K562 (cell line): ENCODE results near the gene CAPN7. TPM values are rescaled to one million over a fixed set of nuclear protein-coding genes. Genes with fewer than 3 reads are reported as not detected.

Source experiments
- ATAC-seq: fragments of 200-7000 bp; cut with Tn5 transposase; 3 replicates; pipeline ENCODE4 v1.9.1; 2020; ENCODE audit warnings: moderate library complexity
- BruUV-seq: library from RNA; stranded (reverse); fragments of 400-500 nt; replicated peaks from 2 replicates; lab custom pipeline; 2021; lab: Mats Ljungman, UMichigan
- CTCF ChIA-PET: fragments of 300-600 bp; formaldehyde crosslinking; extraction: SDS; loops from one replicate; lab custom pipeline; 2021; ENCODE audit warnings: low intra/inter-chr PET ratio; lab: Yijun Ruan, JAX
- POLR2A ChIA-PET: fragments of 300-600, 350-650 bp; sonication (Branson Sonifier 250); formaldehyde crosslinking; extraction: SDS; loops from one replicate; lab custom pipeline; 2021; ENCODE audit warnings: antibody characterized with exemption, inconsistent platforms; lab: Yijun Ruan, JAX
- DNase-seq, 4 experiments: peaks; one replicate each; pipeline versions ENCODE4 v3.0.0 to v3.0.0-alpha.2; 2011 to 2018; ENCODE audit warnings: low spot score in 3 of 4, mixed read lengths in 3 of 4; ENCODE audit errors: extremely low read depth in 1 of 4
- FAIRE-seq: peaks from 2 replicates; lab custom pipeline; 2011; peaks lifted over from hg19 to GRCh38; lab: Jason Lieb, UNC
- H2AFZ ChIP-seq: 2 replicates; pipeline ENCODE4 v1.6.0; 2011; ENCODE audit warnings: low read depth, low read length, control low read depth, inconsistent platforms
- H3K27ac ChIP-seq: fragments of 200-600 bp; 3 replicates; pipeline ENCODE4 v1.8.0; 2011; ENCODE audit warnings: low read depth, mild to moderate bottlenecking, control low read depth, inconsistent platforms, low read length, moderate library complexity, mixed read lengths; ENCODE audit errors: extremely low read depth
- H3K27me3 ChIP-seq, 2 experiments: fragments of 300-600 bp in 1 of 2; 2 replicates in 1 of 2; 3 replicates in 1 of 2; pipeline versions ENCODE4 v1.6.0 to v1.8.0; 2011; ENCODE audit warnings: inconsistent platforms in 2 of 2, low read length in 2 of 2, mild to moderate bottlenecking in 1 of 2, mixed read lengths in 1 of 2, moderate library complexity in 1 of 2; ENCODE audit not compliant: control insufficient read depth in 2 of 2, insufficient read depth in 2 of 2
- H3K36me3 ChIP-seq: fragments of 300-600 bp; 3 replicates; pipeline ENCODE4 v1.8.0; 2011; ENCODE audit warnings: mild to moderate bottlenecking, low read length, inconsistent platforms; ENCODE audit not compliant: control insufficient read depth, insufficient read depth
- H3K4me1 ChIP-seq, 2 experiments: fragments of 200-600 bp in 1 of 2; replicated peaks in 1 of 2; 2 replicates in 1 of 2; 3 replicates in 1 of 2; pipeline versions ENCODE4 v1.5.1 to v1.8.0; 2011; ENCODE audit warnings: inconsistent platforms in 2 of 2, low read length in 2 of 2, mild to moderate bottlenecking in 1 of 2, mixed read lengths in 1 of 2, moderate library complexity in 1 of 2; ENCODE audit not compliant: control insufficient read depth in 2 of 2, insufficient read depth in 2 of 2
- H3K4me2 ChIP-seq: 2 replicates; pipeline ENCODE4 v1.6.1; 2011; ENCODE audit warnings: low read length, control low read depth, inconsistent platforms, mixed read lengths; ENCODE audit not compliant: insufficient read depth
- H3K4me3 ChIP-seq: fragments of 200-600 bp; sonication (generic), shearing (Covaris generic); 2 replicates; pipeline ENCODE4 v1.5.1; 2016; ENCODE audit warnings: control low read depth, inconsistent platforms
- H3K79me2 ChIP-seq: fragments of 200-600 bp; 3 replicates; pipeline ENCODE4 v1.8.0; 2011; ENCODE audit warnings: low read length, inconsistent platforms; ENCODE audit not compliant: control insufficient read depth, insufficient read depth
- H3K9ac ChIP-seq, 2 experiments: 2 replicates each; pipeline versions ENCODE4 v1.6.0 to v1.6.1; 2011; ENCODE audit warnings: low read depth in 2 of 2, low read length in 2 of 2, control low read depth in 1 of 2, inconsistent platforms in 1 of 2, mild to moderate bottlenecking in 1 of 2, mixed read lengths in 1 of 2; ENCODE audit not compliant: insufficient read depth in 1 of 2
- H3K9me1 ChIP-seq: one replicate; pipeline ENCODE4 v1.6.0; 2011; ENCODE audit warnings: inconsistent platforms, mild to moderate bottlenecking, low read length, moderate library complexity; ENCODE audit not compliant: control insufficient read depth, insufficient read depth
- H3K9me3 ChIP-seq: replicated peaks from 2 replicates; pipeline ENCODE4 v1.5.1; 2011; ENCODE audit warnings: low read depth, low read length, inconsistent platforms; ENCODE audit not compliant: control insufficient read depth, insufficient read depth
- H4K20me1 ChIP-seq: replicated peaks from 2 replicates; pipeline ENCODE4 v1.6.1; 2011; ENCODE audit warnings: low read length, inconsistent platforms, mixed read lengths; ENCODE audit not compliant: control insufficient read depth, insufficient read depth
- CC2D1A ChIP-seq: fragments of 450-650 bp; IDR thresholded peaks from 2 replicates; pipeline ENCODE4 v1.6.1; 2017; ENCODE audit warnings: mild to moderate bottlenecking
- FOXJ2 ChIP-seq: fragments of 200-800 bp; sonication (Bioruptor generic); IDR thresholded peaks from 2 replicates; pipeline ENCODE4 v1.6.1; 2016; ENCODE audit warnings: missing genetic modification characterization, missing compliant biosample characterization
- FOXK1 ChIP-seq: sonication (generic); formaldehyde crosslinking; IDR thresholded peaks from 2 replicates; pipeline ENCODE4 v1.8.0; 2022; ENCODE audit warnings: missing genetic modification reagents, mild to moderate bottlenecking, borderline replicate concordance
- HMG20B ChIP-seq: fragments of 250-450 bp; sonication (Bioruptor Pico); IDR thresholded peaks from 2 replicates; pipeline ENCODE4 v1.5.0; 2021; ENCODE audit warnings: mild to moderate bottlenecking
- MECOM ChIP-seq: fragments of 250-450 bp; sonication (Bioruptor Pico); IDR thresholded peaks from 2 replicates; pipeline ENCODE4 v1.8.0; 2022; ENCODE audit warnings: inconsistent platforms
- WHSC1 ChIP-seq: IDR thresholded peaks from one replicate; pipeline ENCODE4 v1.6.1; 2012; ENCODE audit warnings: low read length, control low read depth, inconsistent platforms
- ZNF282 ChIP-seq: sonication (generic); formaldehyde crosslinking; IDR thresholded peaks from 2 replicates; pipeline ENCODE4 v1.8.1; 2023; ENCODE audit warnings: missing genetic modification reagents
- WGBS: fragments of 100-300 bp; shearing (Covaris generic); methylation state at CpG from one replicate; pipeline ENCODE4 v1.1.6; 2016; ENCODE audit warnings: low coverage, mixed read lengths; ENCODE audit not compliant: insufficient coverage; ENCODE audit errors: missing lambda C conversion rate; 5-methylcytosine and 5-hydroxymethylcytosine counted together
- in situ Hi-C: fragments of 300-500 bp; cut with MboI; formaldehyde crosslinking; loops from 4 replicates; pipeline ENCODE4 v1.15.0; 2018; ENCODE audit warnings: inconsistent platforms, mixed read lengths
- intact Hi-C: fragments of 100-400 bp; cut with micrococcal nuclease; formaldehyde crosslinking; loops from 2 replicates; pipeline ENCODE4 v1.14.2; 2022
- polyA plus RNA-seq, 8 experiments: library from polyadenylated mRNA; depleted of rRNA in 4 of 8; stranded (reverse) in 5 of 8; unstranded in 3 of 8; fragments of >200 nt; fragmentation: Nextera tagmentation in 2 of 8; fragmentation: Illumina TruSeq in 1 of 8; extraction: Ambion mirVana in 2 of 8; extraction: Trizol in 1 of 8; gene quantifications; 2 replicates each; pipeline versions ENCODE4 v1.2.1 to v1.2.3, GENCODE V29; 2011 to 2014; ENCODE audit warnings: inconsistent platforms in 1 of 8, missing spikeins in 1 of 8
- total RNA-seq, 7 experiments: library from RNA; depleted of rRNA in 6 of 7; stranded (reverse); fragments of >200 nt in 6 of 7; fragmentation: Illumina TruSeq in 2 of 7; extraction: Trizol in 2 of 7; gene quantifications; 2 replicates each; pipeline versions ENCODE4 v1.2.1 to v1.2.3, GENCODE V29; 2011 to 2021; ENCODE audit warnings: low replicate concordance in 1 of 7
- TF ChIP-seq, protein P1 (sequence below): fragments of 450-650 bp; IDR thresholded peaks from 2 replicates; pipeline ENCODE4 v1.6.1; 2016; ENCODE audit warnings: mild to moderate bottlenecking, moderate library complexity

Gene CAPN7
- total and polyA plus RNA-seq, 9 of the 15 experiments (the other 6 are each of a cell fraction or from before 2014, with no cell fraction given): 6.5 to 42.7 (median 32.7) TPM

DNA sequence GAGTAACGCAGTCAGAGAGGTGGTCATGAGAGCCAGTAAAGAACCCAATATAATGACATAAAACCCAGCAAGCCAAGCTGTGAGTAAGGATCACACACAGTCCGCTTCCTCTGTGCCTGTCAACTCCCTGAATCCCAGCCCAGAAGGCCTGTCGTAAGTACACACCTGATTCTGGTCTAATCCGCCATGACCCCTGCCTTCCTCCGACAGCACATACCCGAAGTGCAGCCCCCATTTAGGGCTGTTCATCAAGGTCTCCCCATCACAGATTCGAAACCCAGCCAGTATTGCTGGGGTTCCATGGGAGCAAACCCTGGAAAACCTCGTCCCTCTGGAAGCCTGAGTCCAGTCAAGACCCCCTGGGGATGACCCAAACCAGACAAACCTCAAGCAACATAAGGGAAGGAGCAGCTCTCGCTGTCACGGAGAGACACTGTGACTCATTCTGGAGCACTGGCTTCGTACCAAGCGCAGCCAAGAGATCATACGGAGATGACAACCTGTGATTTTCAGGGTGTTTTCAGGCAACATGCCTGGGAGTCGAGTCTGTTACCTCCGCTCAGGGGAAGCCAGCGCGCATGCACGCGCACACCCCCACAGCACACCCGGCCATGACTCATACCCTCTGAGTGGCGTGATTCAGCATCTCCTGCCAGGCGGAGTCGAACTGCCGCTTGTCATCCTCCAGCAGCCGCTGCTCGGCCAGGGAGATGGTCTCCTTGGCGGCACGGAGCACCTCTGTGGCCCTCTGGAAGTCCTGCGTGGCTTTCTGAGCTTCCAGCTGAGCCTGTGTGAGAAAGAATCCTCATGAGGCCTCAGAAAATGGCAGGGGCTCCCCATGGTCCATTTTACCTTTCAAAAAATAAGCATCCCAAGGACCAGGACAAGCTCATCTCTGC, 63.3 kb downstream of the CAPN7 start:
- intact Hi-C loops (loop anchor here (1.0 to 5.0 kb wide), 5 partner anchors 23 to 342 kb away; partner anchors contain the start of gene SH3BP5), in situ Hi-C loops (loop anchor here (5.0 kb wide), 2 partner anchors 68 to 113 kb away; no protein-coding TSS in a partner anchor)
- peaks cover 3% of the 10 kb centered on the region; the same call in 1 of the 3 replicates for H3K79me2 ChIP-seq
- ChIA-PET CTCF (interaction anchor here (1.0 to 3.9 kb wide), 6 partner anchors 64 to 231 kb away, joined by 3 to 57 read pairs (median 8); partner anchors contain the start of gene SH3BP5), POLR2A (interaction anchor here (0.6 to 4.3 kb wide), 15 partner anchors 10 to 994 kb away, joined by 3 to 37 read pairs (median 3); no protein-coding TSS in a partner anchor)
- H3K36me3 ChIP-seq: peaks cover 15% of the 10 kb centered on the region
- no peaks in the 10 kb centered on the region for H3K9me3 ChIP-seq
- DNase-seq (peak; percentile 99), ATAC-seq (peak; percentile 97), FAIRE-seq (peak; percentile 100)
- no TSS peak for BruUV-seq
- WGBS: 16% methylated on average over 29 of the region's 29 CpGs
- peak overlapping the region; percentile 82 for H3K27ac ChIP-seq
- H4K20me1 ChIP-seq: no peaks in the 10 kb centered on the region
- no peak overlapping the region for H3K4me3 ChIP-seq
- H3K27me3 ChIP-seq: no peaks in the 10 kb centered on the region
- H2AFZ ChIP-seq: peak overlapping the region; percentile 64
- H3K9me1 ChIP-seq: no peaks in the 10 kb centered on the region
- peak overlapping the region; percentile 75 for H3K4me2 ChIP-seq
- H3K4me1 ChIP-seq: peaks cover 31 to 33% of the 10 kb centered on the region in 2 experiments
- H3K9ac ChIP-seq: peak overlapping the region; percentile 59 to 69
- no peak for TF ChIP-seq FOXK1
- TF ChIP-seq CC2D1A: no peak
- TF ChIP-seq ZNF282 (CRISPR knock-in tag): no peak
- TF ChIP-seq MECOM (CRISPR knock-in tag): peak; percentile 67; the same call in 1 of the 2 replicates
- TF ChIP-seq, protein P1, sequence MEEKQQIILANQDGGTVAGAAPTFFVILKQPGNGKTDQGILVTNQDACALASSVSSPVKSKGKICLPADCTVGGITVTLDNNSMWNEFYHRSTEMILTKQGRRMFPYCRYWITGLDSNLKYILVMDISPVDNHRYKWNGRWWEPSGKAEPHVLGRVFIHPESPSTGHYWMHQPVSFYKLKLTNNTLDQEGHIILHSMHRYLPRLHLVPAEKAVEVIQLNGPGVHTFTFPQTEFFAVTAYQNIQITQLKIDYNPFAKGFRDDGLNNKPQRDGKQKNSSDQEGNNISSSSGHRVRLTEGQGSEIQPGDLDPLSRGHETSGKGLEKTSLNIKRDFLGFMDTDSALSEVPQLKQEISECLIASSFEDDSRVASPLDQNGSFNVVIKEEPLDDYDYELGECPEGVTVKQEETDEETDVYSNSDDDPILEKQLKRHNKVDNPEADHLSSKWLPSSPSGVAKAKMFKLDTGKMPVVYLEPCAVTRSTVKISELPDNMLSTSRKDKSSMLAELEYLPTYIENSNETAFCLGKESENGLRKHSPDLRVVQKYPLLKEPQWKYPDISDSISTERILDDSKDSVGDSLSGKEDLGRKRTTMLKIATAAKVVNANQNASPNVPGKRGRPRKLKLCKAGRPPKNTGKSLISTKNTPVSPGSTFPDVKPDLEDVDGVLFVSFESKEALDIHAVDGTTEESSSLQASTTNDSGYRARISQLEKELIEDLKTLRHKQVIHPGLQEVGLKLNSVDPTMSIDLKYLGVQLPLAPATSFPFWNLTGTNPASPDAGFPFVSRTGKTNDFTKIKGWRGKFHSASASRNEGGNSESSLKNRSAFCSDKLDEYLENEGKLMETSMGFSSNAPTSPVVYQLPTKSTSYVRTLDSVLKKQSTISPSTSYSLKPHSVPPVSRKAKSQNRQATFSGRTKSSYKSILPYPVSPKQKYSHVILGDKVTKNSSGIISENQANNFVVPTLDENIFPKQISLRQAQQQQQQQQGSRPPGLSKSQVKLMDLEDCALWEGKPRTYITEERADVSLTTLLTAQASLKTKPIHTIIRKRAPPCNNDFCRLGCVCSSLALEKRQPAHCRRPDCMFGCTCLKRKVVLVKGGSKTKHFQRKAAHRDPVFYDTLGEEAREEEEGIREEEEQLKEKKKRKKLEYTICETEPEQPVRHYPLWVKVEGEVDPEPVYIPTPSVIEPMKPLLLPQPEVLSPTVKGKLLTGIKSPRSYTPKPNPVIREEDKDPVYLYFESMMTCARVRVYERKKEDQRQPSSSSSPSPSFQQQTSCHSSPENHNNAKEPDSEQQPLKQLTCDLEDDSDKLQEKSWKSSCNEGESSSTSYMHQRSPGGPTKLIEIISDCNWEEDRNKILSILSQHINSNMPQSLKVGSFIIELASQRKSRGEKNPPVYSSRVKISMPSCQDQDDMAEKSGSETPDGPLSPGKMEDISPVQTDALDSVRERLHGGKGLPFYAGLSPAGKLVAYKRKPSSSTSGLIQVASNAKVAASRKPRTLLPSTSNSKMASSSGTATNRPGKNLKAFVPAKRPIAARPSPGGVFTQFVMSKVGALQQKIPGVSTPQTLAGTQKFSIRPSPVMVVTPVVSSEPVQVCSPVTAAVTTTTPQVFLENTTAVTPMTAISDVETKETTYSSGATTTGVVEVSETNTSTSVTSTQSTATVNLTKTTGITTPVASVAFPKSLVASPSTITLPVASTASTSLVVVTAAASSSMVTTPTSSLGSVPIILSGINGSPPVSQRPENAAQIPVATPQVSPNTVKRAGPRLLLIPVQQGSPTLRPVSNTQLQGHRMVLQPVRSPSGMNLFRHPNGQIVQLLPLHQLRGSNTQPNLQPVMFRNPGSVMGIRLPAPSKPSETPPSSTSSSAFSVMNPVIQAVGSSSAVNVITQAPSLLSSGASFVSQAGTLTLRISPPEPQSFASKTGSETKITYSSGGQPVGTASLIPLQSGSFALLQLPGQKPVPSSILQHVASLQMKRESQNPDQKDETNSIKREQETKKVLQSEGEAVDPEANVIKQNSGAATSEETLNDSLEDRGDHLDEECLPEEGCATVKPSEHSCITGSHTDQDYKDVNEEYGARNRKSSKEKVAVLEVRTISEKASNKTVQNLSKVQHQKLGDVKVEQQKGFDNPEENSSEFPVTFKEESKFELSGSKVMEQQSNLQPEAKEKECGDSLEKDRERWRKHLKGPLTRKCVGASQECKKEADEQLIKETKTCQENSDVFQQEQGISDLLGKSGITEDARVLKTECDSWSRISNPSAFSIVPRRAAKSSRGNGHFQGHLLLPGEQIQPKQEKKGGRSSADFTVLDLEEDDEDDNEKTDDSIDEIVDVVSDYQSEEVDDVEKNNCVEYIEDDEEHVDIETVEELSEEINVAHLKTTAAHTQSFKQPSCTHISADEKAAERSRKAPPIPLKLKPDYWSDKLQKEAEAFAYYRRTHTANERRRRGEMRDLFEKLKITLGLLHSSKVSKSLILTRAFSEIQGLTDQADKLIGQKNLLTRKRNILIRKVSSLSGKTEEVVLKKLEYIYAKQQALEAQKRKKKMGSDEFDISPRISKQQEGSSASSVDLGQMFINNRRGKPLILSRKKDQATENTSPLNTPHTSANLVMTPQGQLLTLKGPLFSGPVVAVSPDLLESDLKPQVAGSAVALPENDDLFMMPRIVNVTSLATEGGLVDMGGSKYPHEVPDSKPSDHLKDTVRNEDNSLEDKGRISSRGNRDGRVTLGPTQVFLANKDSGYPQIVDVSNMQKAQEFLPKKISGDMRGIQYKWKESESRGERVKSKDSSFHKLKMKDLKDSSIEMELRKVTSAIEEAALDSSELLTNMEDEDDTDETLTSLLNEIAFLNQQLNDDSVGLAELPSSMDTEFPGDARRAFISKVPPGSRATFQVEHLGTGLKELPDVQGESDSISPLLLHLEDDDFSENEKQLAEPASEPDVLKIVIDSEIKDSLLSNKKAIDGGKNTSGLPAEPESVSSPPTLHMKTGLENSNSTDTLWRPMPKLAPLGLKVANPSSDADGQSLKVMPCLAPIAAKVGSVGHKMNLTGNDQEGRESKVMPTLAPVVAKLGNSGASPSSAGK: peak; percentile 87
- TF ChIP-seq WHSC1: no peak
- peak; percentile 85 for TF ChIP-seq FOXJ2 (tag)
- no peak for TF ChIP-seq HMG20B (CRISPR knock-in tag)
